RWPE1 (cell line): ENCODE results near the gene RHBDD3.

Experiments used
- CTCF ChIA-PET: fragments of 350-600 bp; sonication (Branson Sonifier 250); formaldehyde crosslinking; extraction: SDS; loops from one replicate; lab custom pipeline; 2021; lab: Yijun Ruan, JAX
- POLR2A ChIA-PET: fragments of 400-600 bp; formaldehyde crosslinking; extraction: SDS; loops from one replicate; lab custom pipeline; 2020; ENCODE audit warnings: antibody characterized with exemption; ENCODE audit not compliant: low non-redundant PET; lab: Yijun Ruan, JAX
- DNase-seq: peaks from one replicate; pipeline ENCODE4 v3.0.0; 2012; ENCODE audit warnings: low spot score
- H3K27ac ChIP-seq: fragments of 450-650 bp; 2 replicates; pipeline ENCODE4 v1.5.1; 2017
- CTCF ChIP-seq: fragments of 450-650 bp; conservative IDR thresholded peaks from 2 replicates; pipeline ENCODE4 v1.5.1; 2017; ENCODE audit warnings: low read depth, mild to moderate bottlenecking

The RHBDD3 gene

GRCh38 chr22:29217827-29218757 lies 49.7 kb downstream of the RHBDD3 start:
- ChIA-PET CTCF (interaction anchor here (1.1 kb wide), 1 partner anchor 27 kb away, joined by 3 read pairs; no protein-coding TSS in a partner anchor), POLR2A (no interaction called here)
- DNase-seq = no peak
- H3K27ac ChIP-seq = no peak overlapping the region
- no peak for TF ChIP-seq CTCF

GRCh38 chr22:29216873-29217666 lies 50.7 kb downstream of the RHBDD3 start:
- no peak for DNase-seq
- ChIA-PET CTCF (interaction anchor here (1.1 kb wide), 1 partner anchor 28 kb away, joined by 3 read pairs; no protein-coding TSS in a partner anchor), POLR2A (no interaction called here)
- H3K27ac ChIP-seq = no peak overlapping the region
- no peak for TF ChIP-seq CTCF

- ChIA-PET CTCF (no interaction called here), POLR2A (no interaction called here)
- no peak for TF ChIP-seq CTCF
- DNase-seq = no peak
- H3K27ac ChIP-seq = no peak overlapping the region
Observed at GRCh38 chr22:29216011-29216872, 51.5 kb downstream of the RHBDD3 start.

GRCh38 chr22:29215012-29215860 lies 52.5 kb downstream of the RHBDD3 start:
- no peak for TF ChIP-seq CTCF
- CTCF ChIA-PET = no interaction called here
- POLR2A ChIA-PET = no interaction called here
- no peak for DNase-seq
- H3K27ac ChIP-seq = no peak overlapping the region

- ChIA-PET CTCF (no interaction called here), POLR2A (no interaction called here)
- TF ChIP-seq CTCF = no peak
- no peak overlapping the region for H3K27ac ChIP-seq
- DNase-seq = no peak
Observed at GRCh38 chr22:29214232-29214631, 53.5 kb downstream of the RHBDD3 start.
